Measurements from ENCODE around the gene CIBAR2.

Gene CIBAR2

GRCh38 chr16:85079785-85080570 is 32.3 kb downstream of the CIBAR2 start:
- DNase-seq: no peak

GRCh38 chr16:85078952-85079351 is 33.3 kb downstream of the CIBAR2 start:
- DNase-seq: no peak

- no peak for DNase-seq
Measured at GRCh38 chr16:85078226-85078625, 34.0 kb downstream of the CIBAR2 start.

- no peak for DNase-seq
Measured at GRCh38 chr16:85077576-85078125, 34.6 kb downstream of the CIBAR2 start.

GRCh38 chr16:85077039-85077438 is 35.2 kb downstream of the CIBAR2 start:
- DNase-seq: no peak

- DNase-seq: no peak
Measured at GRCh38 chr16:85075236-85075924, 36.9 kb downstream of the CIBAR2 start.

- no peak for DNase-seq
Measured at GRCh38 chr16:85074225-85074914, 37.9 kb downstream of the CIBAR2 start.

GRCh38 chr16:85072947-85073346 is 39.3 kb downstream of the CIBAR2 start:
- DNase-seq: no peak

GRCh38 chr16:85072076-85072860 is 40.0 kb downstream of the CIBAR2 start:
- DNase-seq: no peak

- no peak for DNase-seq
Measured at GRCh38 chr16:85069171-85069570, 43.1 kb downstream of the CIBAR2 start.

- DNase-seq: no peak
Measured at GRCh38 chr16:85068746-85069145, 43.5 kb downstream of the CIBAR2 start.

GRCh38 chr16:85067426-85067825 is 44.8 kb downstream of the CIBAR2 start:
- DNase-seq: no peak

- no peak for DNase-seq
Measured at GRCh38 chr16:85067024-85067423, 45.2 kb downstream of the CIBAR2 start.

- DNase-seq: no peak
Measured at GRCh38 chr16:85066346-85066885, 45.9 kb downstream of the CIBAR2 start.

- DNase-seq: no peak
Measured at GRCh38 chr16:85065099-85065498, 47.2 kb downstream of the CIBAR2 start.

- DNase-seq: no peak
Measured at GRCh38 chr16:85064186-85064585, 48.1 kb downstream of the CIBAR2 start.

- DNase-seq: no peak
Measured at GRCh38 chr16:85062845-85063244, 49.4 kb downstream of the CIBAR2 start.

GRCh38 chr16:85062323-85062722 is 49.9 kb downstream of the CIBAR2 start:
- DNase-seq: no peak

GRCh38 chr16:85061566-85061965 is 50.7 kb downstream of the CIBAR2 start:
- DNase-seq: no peak

- no peak for DNase-seq
Measured at GRCh38 chr16:85058909-85059308, 53.4 kb downstream of the CIBAR2 start.

GRCh38 chr16:85057948-85058347 is 54.3 kb downstream of the CIBAR2 start:
- DNase-seq: no peak

- no peak for DNase-seq
Measured at GRCh38 chr16:85057212-85057889, 54.9 kb downstream of the CIBAR2 start.
